Measurements from ENCODE around the gene PFDN1. TPM values are rescaled to one million over a fixed set of nuclear protein-coding genes. Genes with fewer than 3 reads are reported as not detected.

The PFDN1 gene
- total and polyA plus RNA-seq, 4 donors: 57.0 to 127 (median 95.8) TPM

DNA sequence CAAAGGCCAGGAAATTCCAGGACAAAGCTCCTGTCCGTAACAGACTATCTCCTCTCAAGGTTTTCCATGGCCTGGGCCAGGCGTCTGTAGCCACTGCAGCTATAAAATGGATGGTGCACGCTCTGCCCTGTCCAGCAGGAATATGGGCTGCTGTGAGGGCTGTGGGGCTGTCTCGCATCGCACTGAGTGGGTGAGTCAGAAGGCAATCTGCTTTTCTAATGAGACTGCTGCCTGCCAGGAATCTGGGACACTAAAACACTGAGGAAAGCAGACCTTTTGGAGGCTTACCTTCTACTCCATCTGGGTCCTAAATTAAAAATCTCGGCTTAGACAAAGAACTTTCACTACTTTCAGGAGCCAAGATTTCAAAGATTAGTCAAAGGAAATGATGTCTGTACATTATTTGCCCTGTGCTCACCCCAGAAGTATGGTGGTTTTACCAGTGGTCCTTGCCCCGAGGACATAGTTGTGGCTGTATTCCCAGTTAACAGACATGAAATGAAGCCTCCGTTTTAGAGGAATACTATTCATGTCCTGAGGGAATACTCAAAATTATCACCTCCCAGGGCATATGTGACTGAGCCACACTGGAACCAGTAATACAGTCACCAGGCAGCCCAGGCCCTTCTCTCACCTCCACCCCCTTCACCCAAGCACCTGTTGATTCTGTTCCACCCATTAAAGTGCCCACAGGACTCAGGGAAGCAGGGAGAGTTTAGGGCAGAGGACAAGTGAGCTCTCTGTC, 56.4 kb downstream of the PFDN1 start:
- Histone ChIP-seq H3K27ac (ENCODE audit: low read depth, low read length) (no peak overlapping the region), H3K9me3 (ENCODE audit: control insufficient read depth, insufficient read depth, low read length) (no peaks in the 10 kb centered on the region), H3K4me3 (ENCODE audit: low read depth, low read length) (no peak overlapping the region), H3K36me3 (ENCODE audit: control insufficient read depth, insufficient read depth, low read length) (peaks cover 6% of the 10 kb centered on the region), H3K4me1 (ENCODE audit: control insufficient read depth, insufficient read depth, low read length) (peaks cover 36% of the 10 kb centered on the region), H3K27me3 (ENCODE audit: control insufficient read depth, insufficient read depth, low read length) (no peaks in the 10 kb centered on the region)
- 69% methylated on average over 7 of the region's 8 CpGs for WGBS (ENCODE audit: insufficient coverage)
- peak in 2 of 6 donors; percentile 11 to 17 for DNase-seq (ENCODE audit: low read depth in 4 of 6, low spot score in 6 of 6)

DNA sequence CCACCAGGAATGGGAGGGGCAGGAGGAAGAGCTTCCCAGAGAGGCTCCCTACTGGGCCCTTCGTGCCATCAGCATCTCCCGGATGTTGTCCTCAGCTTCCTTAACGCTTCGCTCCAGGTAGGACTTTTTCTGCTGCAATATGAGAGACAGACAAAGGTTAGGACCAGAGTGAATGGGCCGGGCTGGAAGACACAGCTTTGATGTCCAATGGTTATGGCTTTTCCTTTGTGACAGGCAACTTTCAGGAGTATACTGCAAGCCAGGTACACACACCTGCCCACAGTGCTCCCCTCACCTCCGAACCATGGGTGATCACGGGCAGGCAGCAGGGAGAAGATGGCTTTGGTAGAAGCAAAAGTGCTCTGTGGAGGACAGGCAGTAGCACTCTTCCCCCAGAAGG, 57.0 kb downstream of the PFDN1 start:
- Histone ChIP-seq H3K4me1 (ENCODE audit: control insufficient read depth, insufficient read depth, low read length) (peaks cover 42% of the 10 kb centered on the region), H3K36me3 (ENCODE audit: control insufficient read depth, insufficient read depth, low read length) (peaks cover 6% of the 10 kb centered on the region), H3K27me3 (ENCODE audit: control insufficient read depth, insufficient read depth, low read length) (no peaks in the 10 kb centered on the region), H3K4me3 (ENCODE audit: low read depth, low read length) (no peak overlapping the region), H3K27ac (ENCODE audit: low read depth, low read length) (no peak overlapping the region), H3K9me3 (ENCODE audit: control insufficient read depth, insufficient read depth, low read length) (no peaks in the 10 kb centered on the region)
- DNase-seq (ENCODE audit: low read depth in 4 of 6, low spot score in 6 of 6): no peak
- 90% methylated on average over 5 of the region's 7 CpGs for WGBS (ENCODE audit: insufficient coverage)

DNA sequence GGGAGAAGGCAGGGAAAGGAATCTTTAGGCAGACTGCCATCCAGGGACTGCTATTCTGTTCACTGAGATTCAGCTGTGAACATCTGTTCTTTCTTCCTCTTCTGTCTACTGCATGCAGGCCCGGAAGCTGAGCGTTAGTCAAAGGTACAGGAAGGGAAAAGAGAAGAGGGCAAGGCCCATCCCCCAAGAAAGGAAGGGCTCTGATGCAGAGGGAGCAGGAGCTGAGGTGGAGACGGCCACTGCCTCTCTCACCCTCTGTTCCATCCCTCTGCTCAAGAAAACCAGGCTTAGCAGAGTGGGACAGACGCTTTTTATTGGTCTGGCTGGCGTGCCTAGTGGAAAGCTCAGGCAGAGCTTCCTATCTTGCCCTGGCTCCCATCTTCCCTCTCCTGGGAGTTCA, 57.6 kb downstream of the PFDN1 start:
- H3K9me3 ChIP-seq (ENCODE audit: control insufficient read depth, insufficient read depth, low read length): no peaks in the 10 kb centered on the region
- no peak overlapping the region for H3K4me3 ChIP-seq (ENCODE audit: low read depth, low read length)
- WGBS (ENCODE audit: insufficient coverage): 76% methylated on average over 3 of the region's 5 CpGs
- H3K27ac ChIP-seq (ENCODE audit: low read depth, low read length): no peak overlapping the region
- peaks cover 6% of the 10 kb centered on the region for H3K36me3 ChIP-seq (ENCODE audit: control insufficient read depth, insufficient read depth, low read length)
- H3K4me1 ChIP-seq (ENCODE audit: control insufficient read depth, insufficient read depth, low read length): peaks cover 47% of the 10 kb centered on the region
- DNase-seq (ENCODE audit: low read depth in 4 of 6, low spot score in 6 of 6): peak in 1 of 6 donors; percentile 42
- H3K27me3 ChIP-seq (ENCODE audit: control insufficient read depth, insufficient read depth, low read length): no peaks in the 10 kb centered on the region

DNA sequence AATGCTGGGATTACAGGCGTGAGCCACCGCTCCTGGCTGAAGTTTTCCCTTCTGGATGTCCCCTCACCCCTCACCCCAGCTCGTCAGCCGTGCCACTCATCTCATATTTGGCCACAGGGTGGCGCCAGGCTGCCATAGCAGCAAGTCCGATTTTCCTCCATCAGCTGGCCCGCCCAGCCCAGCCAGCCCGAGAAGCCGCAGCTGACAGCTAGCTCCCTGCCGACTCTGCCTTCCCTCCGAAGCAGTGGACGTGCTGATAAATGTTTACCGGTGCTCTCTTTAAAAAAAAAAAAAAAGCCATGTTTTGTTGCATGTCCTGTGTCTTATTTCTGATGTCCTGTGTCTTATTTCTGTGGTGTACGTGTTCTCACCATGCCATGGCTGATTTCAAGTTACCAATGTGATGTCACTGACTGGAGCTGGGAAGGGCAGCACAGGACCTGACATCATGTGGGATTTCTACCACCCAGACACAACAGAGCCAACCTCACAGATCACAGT, 58.3 kb downstream of the PFDN1 start:
- no peaks in the 10 kb centered on the region for H3K9me3 ChIP-seq (ENCODE audit: control insufficient read depth, insufficient read depth, low read length)
- 17% methylated on average over 14 of the region's 14 CpGs for WGBS (ENCODE audit: insufficient coverage)
- H3K36me3 ChIP-seq (ENCODE audit: control insufficient read depth, insufficient read depth, low read length): peaks cover 6% of the 10 kb centered on the region
- no peak overlapping the region for H3K4me3 ChIP-seq (ENCODE audit: low read depth, low read length)
- H3K4me1 ChIP-seq (ENCODE audit: control insufficient read depth, insufficient read depth, low read length): peaks cover 47% of the 10 kb centered on the region
- peak in 5 of 6 donors; percentile 77 to 96 (median 83) for DNase-seq (ENCODE audit: low read depth in 4 of 6, low spot score in 6 of 6)
- no peak overlapping the region for H3K27ac ChIP-seq (ENCODE audit: low read depth, low read length)
- H3K27me3 ChIP-seq (ENCODE audit: control insufficient read depth, insufficient read depth, low read length): no peaks in the 10 kb centered on the region

DNA sequence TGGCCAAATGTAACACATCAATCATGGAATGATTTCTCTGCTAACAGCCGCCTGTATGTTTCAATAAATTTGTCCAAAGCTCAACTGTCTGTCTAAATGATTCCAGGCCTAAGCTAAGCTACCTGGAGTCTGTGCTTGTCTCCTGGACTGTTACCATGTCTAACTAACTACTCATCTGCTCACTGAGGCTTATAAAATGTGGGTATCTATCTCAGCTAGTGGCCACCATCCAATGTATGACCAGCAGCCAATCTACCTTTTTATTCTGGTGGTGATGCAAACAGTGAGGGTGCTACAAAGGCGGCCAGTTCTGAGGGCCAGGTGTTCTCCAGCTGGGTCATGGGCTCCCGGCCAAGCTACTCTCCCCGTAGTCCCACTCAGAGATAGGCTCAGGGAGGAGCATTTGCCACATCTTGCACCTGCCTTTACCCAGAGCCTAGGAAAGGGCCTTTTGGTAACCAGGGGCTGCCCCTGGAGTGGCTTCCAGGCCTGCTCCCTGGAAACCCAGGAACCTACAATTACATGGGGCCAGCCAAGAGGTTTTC, 59.1 kb downstream of the PFDN1 start:
- Histone ChIP-seq H3K9me3 (ENCODE audit: control insufficient read depth, insufficient read depth, low read length) (no peaks in the 10 kb centered on the region), H3K4me1 (ENCODE audit: control insufficient read depth, insufficient read depth, low read length) (peaks cover 47% of the 10 kb centered on the region), H3K4me3 (ENCODE audit: low read depth, low read length) (no peak overlapping the region), H3K36me3 (ENCODE audit: control insufficient read depth, insufficient read depth, low read length) (peaks cover 6% of the 10 kb centered on the region), H3K27me3 (ENCODE audit: control insufficient read depth, insufficient read depth, low read length) (no peaks in the 10 kb centered on the region), H3K27ac (ENCODE audit: low read depth, low read length) (no peak overlapping the region)
- DNase-seq (ENCODE audit: low read depth in 4 of 6, low spot score in 6 of 6): peak in 1 of 6 donors; percentile 42
- 68% methylated on average over 4 of the region's 4 CpGs for WGBS (ENCODE audit: insufficient coverage)

DNA sequence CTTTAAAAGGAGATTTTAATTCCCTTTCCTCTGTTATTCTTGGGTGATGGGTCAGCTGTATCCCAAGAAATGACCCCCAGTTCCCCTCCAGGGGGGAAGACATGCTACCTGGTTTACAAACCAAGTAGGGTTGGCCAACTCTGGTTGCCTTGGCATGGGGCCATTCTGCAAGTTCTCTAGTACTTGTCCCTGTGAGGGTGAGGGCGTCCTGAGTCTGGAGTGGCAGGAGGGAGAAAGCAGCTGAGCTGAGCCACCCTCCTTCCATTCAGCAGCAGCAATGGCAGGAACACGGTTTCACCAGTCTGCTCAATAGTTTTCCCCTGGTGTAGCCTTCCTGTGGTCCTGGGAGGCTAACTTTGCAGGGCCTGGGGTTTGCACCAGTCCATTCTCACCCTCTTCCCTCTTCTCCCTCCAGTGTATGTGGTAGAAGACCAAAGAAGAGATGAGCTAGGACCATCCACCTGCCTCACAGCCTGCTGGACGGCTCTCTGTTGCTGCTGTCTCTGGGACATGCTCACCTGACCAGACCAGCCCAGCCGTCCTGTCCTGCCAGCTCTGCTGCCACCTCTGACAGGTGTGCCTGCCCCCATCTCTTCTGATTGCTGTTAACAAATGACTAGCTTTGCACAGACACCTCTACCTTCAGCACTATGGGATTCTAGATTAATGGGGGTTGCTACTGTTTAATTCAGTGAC, 59.9 kb downstream of the PFDN1 start:
- peaks cover 6% of the 10 kb centered on the region for H3K36me3 ChIP-seq (ENCODE audit: control insufficient read depth, insufficient read depth, low read length)
- no peak for DNase-seq (ENCODE audit: low read depth in 4 of 6, low spot score in 6 of 6)
- H3K27me3 ChIP-seq (ENCODE audit: control insufficient read depth, insufficient read depth, low read length): no peaks in the 10 kb centered on the region
- no peaks in the 10 kb centered on the region for H3K9me3 ChIP-seq (ENCODE audit: control insufficient read depth, insufficient read depth, low read length)
- 100% methylated on average over 1 of the region's 4 CpGs for WGBS (ENCODE audit: insufficient coverage)
- H3K4me1 ChIP-seq (ENCODE audit: control insufficient read depth, insufficient read depth, low read length): peaks cover 47% of the 10 kb centered on the region
- no peak overlapping the region for H3K27ac ChIP-seq (ENCODE audit: low read depth, low read length)
- no peak overlapping the region for H3K4me3 ChIP-seq (ENCODE audit: low read depth, low read length)

DNA sequence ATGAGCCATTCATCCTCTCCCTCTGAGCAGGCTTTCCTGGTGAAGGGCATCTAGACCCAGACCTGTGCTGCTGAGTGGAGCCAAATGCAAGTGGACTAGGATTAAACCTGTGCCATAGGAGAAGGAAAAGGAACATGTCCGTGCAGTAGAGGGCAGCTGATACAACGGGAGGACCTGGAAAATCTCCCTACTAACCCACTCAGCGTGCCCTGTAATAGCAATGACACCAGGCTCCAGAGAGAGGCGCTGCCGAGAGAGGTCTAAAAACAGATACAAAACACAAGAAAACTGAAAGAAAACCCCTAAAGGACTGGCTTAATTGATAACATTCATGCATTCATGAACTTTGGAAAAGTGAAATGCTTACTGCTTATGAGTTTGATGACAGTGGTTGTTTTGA, 60.8 kb downstream of the PFDN1 start:
- Histone ChIP-seq H3K4me3 (ENCODE audit: low read depth, low read length) (no peak overlapping the region), H3K36me3 (ENCODE audit: control insufficient read depth, insufficient read depth, low read length) (peaks cover 6% of the 10 kb centered on the region), H3K9me3 (ENCODE audit: control insufficient read depth, insufficient read depth, low read length) (no peaks in the 10 kb centered on the region), H3K27me3 (ENCODE audit: control insufficient read depth, insufficient read depth, low read length) (no peaks in the 10 kb centered on the region), H3K4me1 (ENCODE audit: control insufficient read depth, insufficient read depth, low read length) (peaks cover 47% of the 10 kb centered on the region), H3K27ac (ENCODE audit: low read depth, low read length) (no peak overlapping the region)
- no CpG with 5 or more reads among the region's 5 CpGs for WGBS (ENCODE audit: insufficient coverage)
- no peak for DNase-seq (ENCODE audit: low read depth in 4 of 6, low spot score in 6 of 6)

DNA sequence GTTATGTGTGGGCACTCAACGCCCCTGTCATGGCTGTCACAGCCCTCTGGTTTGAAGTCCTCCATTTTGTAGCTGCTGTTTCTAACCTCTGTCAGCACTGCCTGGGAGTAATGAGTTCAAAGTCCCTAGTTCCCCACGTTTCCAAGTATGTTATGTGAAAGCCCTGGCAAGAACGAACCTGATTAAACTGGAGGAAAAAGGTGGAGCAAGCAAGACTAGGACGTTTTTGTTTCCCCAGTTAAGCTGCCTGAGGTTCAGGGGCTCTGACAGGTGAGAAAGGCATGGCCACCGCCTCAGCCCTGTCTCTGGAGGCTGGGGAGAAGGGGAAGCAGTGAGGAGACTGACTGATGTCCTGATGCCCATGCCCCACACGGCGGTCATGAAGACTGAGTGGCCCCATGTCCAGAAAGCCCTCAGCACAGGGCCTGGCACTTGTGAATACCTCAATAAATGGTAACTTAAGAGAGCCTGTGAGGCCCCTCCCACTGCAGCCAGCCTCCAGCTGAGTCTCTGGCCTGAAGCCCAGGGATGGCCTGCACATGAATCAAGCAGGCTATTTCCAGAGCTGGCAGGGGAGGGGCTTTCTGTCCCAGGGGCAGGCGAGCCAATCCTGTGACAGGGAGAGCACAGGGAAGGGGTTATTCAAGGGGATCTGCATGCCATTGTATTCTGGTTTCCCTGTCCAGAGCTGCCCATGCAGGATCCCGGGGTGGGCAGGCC, 61.8 kb downstream of the PFDN1 start:
- H3K9me3 ChIP-seq (ENCODE audit: control insufficient read depth, insufficient read depth, low read length): no peaks in the 10 kb centered on the region
- no peak overlapping the region for H3K4me3 ChIP-seq (ENCODE audit: low read depth, low read length)
- peaks cover 6% of the 10 kb centered on the region for H3K36me3 ChIP-seq (ENCODE audit: control insufficient read depth, insufficient read depth, low read length)
- 31% methylated on average over 9 of the region's 9 CpGs for WGBS (ENCODE audit: insufficient coverage)
- peak overlapping the region; percentile 67 for H3K27ac ChIP-seq (ENCODE audit: low read depth, low read length)
- peaks cover 45% of the 10 kb centered on the region for H3K4me1 ChIP-seq (ENCODE audit: control insufficient read depth, insufficient read depth, low read length)
- peak; percentile 65 to 94 (median 74) for DNase-seq (ENCODE audit: low read depth in 4 of 6, low spot score in 6 of 6)
- H3K27me3 ChIP-seq (ENCODE audit: control insufficient read depth, insufficient read depth, low read length): no peaks in the 10 kb centered on the region

DNA sequence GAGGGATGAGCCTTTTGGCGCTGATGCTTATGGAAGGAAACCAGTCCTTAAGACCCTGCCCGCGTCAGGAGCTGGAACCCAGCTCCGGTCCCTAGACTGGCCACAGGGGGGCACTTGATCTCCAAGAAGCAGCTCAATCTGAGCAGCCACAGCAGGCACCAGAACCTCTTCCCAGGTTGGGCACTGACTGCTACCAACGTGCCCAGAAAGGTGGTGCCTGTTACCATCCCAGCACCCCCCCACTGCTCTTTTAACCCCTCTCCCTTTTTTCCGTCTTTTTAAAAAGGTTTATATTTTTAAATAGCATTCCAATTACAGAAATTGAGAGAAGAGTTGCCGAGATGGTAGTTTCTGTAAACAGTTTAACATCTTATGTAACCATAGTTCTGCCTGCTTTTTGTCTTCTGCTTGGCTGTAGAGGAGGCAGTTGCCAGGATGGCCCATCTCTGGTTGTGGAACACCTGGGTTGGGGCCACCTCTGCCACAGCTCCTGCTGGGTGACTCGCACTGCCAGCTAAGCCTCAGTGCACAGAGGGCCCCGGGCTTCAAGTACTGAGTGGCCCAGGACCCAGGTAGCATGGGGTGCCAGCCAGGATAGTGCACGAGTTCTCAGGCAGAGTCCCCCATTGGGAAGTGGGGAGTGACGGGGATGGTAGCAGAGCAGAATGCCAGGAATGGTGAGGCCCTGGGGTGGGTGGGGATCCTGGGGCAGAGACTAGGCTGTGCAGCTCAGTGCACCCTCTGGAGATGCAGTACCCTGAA, 62.8 kb downstream of the PFDN1 start:
- 47% methylated on average over 9 of the region's 11 CpGs for WGBS (ENCODE audit: insufficient coverage)
- Histone ChIP-seq H3K4me1 (ENCODE audit: control insufficient read depth, insufficient read depth, low read length) (peaks cover 36% of the 10 kb centered on the region), H3K9me3 (ENCODE audit: control insufficient read depth, insufficient read depth, low read length) (no peaks in the 10 kb centered on the region), H3K27me3 (ENCODE audit: control insufficient read depth, insufficient read depth, low read length) (no peaks in the 10 kb centered on the region), H3K36me3 (ENCODE audit: control insufficient read depth, insufficient read depth, low read length) (peaks cover 6% of the 10 kb centered on the region), H3K27ac (ENCODE audit: low read depth, low read length) (no peak overlapping the region), H3K4me3 (ENCODE audit: low read depth, low read length) (no peak overlapping the region)
- DNase-seq (ENCODE audit: low read depth in 4 of 6, low spot score in 6 of 6): peak in 3 of 6 donors; percentile 32 to 79 (median 79)
